Activated naive CD4-positive, alpha-beta T cell treated with Interleukin-2 at 50 U/mL for 16 hours (primary cell): Measurements from ENCODE around the gene SAMM50.

Experiments used
- DNase-seq: peaks from one replicate; pipeline ENCODE4 v3.0.0-alpha.2; 2020

Gene SAMM50

DNA sequence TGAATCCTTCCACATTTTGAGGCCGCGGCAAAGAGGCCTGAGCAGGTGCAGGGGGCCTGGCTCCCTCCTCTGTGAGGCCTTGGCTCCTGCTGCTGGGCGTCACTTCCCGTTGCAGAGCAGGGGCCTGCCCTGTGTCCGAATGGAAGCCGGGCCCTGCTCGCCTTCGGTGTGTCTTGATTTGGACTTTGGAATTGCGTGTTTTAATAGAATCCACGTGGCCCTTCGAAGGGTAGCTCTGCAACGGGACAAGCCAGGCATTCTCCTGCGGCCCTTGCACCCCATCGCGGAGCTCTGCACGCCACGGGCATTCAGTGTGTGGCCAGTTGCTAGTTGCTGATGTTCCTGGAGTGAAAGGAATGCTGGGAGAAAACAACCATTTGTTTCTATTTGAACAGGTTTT lies 25.8 kb downstream of the SAMM50 start:
- DNase-seq: no peak

DNA sequence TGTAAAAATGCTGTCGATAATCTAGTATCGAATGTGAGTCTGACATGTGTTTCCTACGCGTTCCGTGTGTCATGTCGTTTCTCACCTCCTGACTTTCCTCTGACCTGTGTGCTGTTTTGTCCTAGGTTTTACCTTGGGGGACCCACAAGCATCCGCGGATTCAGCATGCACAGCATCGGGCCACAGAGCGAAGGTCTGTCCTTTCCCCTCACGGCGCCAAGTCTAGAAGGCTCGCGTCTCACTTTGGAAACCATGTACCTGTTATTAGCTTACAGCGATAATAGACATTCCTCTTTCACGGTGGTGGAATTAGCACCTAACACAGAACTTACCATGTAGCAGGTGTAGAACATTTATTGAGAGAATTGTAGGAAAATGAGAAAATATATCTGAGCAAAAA lies 28.6 kb downstream of the SAMM50 start:
- no peak for DNase-seq

DNA sequence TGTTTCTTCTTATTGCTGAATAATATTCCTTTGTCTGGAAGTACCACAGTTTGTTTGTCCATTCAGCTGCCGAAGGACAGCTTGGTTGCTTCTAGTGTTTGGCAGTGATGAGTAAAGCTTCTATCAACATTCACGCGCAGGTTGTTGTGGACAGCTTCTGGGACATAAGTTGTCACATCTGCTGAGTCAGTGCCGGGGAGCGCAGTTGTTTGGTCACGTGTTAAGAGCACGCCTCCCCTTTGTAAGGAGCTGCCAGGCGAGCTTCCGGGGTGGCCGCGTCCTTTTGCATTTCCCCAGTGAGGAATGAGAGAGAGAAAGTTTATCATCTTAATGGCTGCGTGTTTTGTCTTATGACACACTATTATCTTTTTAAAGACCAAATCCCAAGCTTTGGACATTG lies 30.3 kb downstream of the SAMM50 start:
- no peak for DNase-seq

DNA sequence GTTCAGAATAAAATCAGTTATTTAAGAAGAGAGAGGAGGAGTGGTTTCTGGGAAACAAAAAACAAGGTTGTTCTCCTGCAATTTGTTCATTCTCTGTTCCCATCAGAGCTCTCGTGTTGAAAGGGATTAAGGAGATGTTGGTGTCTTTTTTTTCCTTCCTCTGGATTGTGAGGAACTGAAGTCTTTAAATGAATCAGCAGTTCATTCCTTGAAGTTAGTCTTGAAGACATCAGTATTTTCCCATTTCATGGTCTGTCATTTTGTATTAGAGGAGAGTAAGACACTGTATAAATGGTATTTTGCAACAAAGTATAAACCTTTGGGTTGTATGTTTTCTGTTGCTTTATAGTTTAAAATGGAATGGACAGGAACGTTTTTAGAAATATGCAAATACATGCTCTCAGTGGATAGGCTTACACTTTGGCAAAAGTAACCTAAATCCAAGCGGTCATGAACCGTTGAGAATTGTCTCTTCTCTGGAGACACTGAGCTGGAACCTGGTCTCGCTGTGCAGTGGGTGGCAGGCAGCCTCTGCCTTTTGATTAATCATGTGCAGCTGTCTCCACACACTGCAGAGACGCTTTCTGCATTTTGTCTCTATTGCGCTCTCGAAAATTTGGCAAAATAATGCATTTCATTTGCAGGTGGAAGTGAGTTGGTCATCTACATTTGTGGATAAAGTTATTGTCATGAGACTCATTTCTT lies 33.0 kb downstream of the SAMM50 start:
- no peak for DNase-seq

DNA sequence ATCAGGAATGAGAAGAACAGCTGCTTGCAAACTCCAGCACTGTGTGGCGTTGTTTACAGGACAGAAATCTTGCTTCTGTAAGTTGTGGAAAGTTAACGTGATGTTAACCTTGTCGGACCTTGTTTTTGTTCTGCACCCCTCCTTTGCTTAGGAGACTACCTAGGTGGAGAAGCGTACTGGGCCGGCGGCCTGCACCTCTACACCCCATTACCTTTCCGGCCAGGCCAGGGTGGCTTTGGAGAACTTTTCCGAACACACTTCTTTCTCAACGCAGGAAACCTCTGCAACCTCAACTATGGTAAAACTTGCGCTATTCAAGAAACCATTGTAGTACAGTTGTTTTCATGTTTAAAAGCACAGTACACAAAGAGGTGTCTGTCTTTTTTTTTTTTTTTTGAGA lies 33.7 kb downstream of the SAMM50 start:
- DNase-seq: no peak

DNA sequence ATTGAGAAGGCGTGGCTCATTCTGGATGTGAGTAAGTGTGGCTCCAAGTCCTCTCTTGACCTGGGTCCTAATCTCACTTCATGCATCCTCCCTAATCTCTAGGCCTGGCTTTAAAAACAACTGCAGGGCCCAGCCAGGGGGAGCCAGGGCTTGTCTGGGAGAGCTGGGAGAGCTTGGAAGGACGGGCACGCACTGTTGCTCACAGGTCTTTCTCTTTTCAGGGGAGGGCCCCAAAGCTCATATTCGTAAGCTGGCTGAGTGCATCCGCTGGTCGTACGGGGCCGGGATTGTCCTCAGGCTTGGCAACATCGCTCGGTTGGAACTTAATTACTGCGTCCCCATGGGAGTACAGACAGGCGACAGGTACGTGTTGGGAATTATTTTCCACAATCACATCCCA lies 34.8 kb downstream of the SAMM50 start:
- DNase-seq: no peak

DNA sequence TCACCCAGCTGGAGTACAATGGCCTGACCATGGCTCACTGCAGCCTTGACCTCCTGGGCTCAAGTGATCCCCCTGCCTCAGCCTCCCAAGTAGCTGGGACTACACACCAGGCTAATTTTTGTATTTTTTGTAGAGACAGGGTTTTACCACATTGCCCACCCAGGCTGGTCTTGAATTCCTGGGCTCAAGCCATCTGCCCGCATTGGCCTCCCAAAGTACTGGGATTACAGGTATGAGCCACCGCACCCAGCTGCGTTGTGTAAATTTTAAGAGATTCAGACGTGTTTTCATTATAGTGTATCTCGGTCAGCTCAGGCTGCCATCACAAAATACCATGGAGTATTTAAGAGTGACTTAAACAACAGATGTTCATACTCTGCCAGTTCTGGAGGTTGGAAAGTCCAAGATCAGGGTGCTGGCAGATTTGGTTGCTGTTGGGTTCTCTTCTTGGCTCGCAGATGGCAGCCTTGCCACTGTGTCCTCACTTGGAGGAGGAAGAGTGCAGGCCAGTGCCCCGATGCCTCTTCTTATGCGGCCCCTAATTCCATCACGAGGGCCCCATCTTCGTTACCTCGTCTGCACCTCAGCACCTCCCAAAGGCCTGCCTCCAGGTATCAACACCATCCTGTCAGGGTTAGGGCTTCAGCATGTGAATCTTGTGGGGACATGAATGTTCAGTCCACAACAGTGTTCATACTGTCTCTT lies 36.2 kb downstream of the SAMM50 start:
- DNase-seq: no peak

DNA sequence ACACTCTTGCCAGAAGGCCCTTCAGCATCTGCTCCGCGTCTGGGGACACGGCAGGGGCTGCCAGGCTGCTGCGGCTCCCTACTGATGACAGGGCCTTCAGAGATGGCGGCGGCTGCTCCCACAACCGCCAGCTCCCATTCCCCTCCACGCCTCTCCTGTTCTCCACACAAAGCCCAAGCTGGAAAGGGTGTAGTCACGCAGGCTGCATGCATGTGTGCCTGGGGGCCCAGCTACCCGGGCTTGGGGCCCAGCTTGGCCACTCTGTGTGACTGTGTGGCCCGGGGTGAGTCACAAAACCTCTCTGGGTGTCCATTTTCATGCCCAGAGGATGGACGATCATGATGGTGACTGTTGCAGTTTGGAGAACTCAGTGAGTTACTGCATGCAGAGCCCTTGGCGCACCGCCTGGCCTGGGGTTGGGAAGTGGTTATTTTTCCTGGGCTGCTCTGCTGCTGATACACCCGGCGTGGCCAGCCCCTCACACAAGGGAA lies 37.1 kb downstream of the SAMM50 start:
- no peak for DNase-seq

DNA sequence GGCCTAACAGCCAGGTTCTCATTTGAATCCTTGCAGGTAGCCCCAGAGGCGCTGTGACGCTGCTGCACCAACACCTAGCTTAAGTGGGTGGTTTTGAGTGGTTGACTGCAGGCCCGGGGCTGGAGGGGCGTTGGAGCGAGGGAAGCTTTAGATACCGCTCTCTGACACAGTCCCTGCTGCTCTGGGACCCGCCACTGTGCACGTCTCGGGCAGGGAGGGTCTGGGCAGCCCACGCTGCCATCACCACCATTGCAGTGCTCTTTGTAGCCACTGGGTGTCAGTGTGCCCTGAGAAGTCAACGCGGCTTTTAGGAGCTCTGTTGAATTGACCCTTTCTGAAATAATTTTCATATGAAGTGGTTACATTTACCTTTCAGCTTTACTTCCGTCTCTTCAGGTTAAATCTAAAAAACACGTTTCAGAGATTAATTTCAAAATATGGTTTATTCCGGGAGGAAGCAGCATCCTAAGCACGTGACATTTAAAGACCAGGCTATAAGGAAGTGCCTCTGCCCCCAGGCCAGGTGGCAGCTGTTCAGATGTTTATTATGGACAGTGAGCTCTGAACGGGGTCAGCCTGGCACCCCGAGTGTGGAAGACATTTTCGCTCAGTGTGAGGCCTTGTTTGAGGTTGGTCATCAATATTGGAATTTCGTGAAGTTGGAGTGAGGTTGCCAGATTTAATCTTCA lies 38.0 kb downstream of the SAMM50 start:
- peak; percentile 64 for DNase-seq

DNA sequence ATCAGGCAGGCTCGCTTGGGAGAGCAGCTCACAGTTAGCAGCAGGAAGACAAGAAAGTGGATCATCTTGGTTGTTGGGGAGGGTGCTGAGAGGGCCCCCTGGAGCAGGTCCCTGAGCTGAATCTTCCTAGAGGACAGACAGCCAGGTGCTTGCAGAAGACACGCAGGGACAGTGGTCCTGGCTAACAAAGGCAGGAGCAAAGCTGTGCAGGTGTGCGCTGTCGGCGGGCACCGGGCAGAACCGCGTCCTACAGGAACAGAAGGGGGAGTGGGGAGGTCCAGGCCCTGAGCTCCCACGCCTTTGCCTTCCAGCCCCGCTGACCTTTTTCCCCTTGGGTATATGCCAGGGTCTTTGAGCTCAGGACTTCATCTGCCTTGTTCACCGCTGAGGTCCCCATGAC lies 38.8 kb downstream of the SAMM50 start:
- no peak for DNase-seq

DNA sequence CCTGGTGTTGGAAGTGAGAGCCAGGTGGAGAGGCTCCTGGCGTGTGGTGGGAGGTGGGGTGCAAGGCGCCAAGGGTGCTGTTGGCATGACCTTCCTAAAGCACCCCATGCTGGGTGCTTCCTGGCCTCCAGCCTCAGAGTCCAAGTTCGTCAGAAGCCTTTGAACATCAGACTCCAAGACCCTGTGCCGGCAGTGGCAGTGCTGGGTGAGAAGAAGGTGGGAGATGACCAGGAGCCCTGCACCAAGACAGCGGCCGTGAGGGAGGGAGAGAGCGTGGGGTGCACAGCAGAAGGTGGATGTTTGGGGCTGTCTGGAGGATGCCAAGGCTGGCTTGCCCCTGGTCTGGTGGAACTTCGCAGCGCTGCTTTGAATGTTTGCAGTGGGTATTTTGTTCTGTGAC lies 39.2 kb downstream of the SAMM50 start:
- DNase-seq: no peak

DNA sequence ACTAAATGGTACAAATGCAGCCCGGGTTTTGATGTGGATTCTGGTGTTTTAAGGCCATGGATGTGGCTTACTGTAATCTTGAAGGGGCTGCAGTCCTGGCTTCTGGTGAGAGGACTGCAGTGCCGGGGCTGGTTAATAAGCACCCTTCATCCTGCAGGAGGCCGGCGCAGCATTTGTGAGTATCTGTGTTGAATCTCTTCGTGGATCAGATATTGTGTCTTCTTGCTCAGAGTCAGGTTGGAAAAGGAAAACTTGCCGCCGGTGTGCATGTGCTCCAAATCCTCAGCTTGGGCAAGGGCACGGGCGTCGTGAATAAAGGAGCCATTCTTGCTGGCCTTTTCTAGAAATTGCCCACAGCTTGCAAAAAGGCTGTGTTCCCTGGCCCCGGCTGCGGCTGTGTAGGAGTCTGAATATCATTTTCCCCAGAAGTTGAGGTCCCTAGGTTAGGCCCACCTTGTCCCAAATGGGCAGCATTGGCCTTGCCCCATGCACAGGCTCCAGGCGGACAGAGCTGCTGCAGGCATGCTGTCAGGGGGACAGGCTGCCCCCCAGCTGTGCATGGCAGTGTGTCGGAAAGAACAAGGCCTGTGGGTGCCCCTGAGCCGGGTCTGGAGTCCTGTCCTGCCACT lies 39.9 kb downstream of the SAMM50 start:
- no peak for DNase-seq

DNA sequence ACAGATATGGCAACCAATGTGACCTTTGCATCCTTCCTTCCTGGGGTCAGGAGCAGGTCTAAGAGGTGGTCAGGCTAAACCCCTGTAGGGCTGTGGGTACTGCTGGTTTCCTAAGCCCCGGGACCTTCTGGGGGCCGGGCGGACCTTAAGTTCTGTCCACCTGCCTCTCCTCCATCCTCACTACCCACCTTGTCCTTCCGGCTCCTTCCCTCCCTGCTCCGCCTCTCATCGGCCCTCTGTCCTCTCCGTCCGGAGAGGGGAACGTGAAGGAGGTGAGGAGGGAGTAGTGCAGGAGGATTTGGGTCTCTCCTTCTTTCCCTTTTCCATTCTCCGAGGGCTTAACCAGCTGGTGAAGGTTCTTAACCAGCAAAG lies 40.5 kb downstream of the SAMM50 start:
- DNase-seq: no peak

DNA sequence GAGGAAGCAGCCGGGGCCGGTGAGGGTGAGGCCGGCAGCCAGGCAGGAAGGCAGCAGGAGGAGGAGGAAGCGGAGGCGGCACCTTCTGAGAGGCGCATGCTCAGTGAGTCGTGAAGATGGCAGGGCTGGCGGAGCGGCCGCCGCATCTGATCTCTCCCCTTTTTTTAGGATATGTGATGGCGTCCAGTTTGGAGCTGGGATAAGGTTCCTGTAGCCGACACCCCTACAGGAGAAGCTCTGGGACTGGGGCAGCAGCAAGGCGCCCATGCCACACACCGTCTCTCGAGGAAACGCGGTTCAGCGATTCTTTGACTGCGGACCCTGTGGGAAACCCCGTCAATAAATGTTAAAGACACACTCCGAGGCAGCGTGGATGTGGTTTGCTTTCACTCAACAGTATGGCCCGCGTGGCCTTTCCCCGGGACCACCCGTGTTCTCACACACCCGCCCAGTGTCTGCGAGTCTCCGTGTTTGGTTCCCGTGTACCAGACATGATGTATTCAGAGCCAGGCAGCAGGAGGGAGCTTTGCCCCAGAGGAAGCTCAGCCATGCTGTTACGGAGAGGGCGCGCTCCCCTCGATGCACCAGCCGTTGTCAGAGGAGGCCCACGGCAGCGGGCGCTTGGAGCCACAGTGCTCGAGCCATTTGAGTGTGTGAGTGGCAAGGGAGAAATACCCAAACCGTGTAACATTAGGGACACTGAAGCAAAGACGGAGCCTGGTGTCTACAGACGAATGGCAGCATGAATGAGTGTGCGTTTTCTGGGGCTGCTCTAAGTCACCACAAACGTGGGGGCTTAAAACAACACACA lies 41.1 kb downstream of the SAMM50 start:
- DNase-seq: peak; percentile 75

DNA sequence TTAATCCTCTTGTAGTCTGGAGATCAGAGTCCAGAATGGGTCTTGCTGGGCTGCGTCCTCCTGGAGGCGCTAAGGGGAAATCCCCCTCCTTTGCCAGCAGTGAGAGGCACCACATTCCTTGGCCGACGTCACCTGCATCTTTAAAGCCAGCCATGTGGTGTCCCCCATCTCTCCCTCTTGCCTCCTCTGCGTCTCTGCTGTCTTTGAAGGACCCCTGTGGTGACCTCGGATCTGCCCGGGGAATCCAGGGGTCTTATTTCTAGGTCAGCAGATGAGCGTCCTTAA lies 41.7 kb downstream of the SAMM50 start:
- DNase-seq: no peak

DNA sequence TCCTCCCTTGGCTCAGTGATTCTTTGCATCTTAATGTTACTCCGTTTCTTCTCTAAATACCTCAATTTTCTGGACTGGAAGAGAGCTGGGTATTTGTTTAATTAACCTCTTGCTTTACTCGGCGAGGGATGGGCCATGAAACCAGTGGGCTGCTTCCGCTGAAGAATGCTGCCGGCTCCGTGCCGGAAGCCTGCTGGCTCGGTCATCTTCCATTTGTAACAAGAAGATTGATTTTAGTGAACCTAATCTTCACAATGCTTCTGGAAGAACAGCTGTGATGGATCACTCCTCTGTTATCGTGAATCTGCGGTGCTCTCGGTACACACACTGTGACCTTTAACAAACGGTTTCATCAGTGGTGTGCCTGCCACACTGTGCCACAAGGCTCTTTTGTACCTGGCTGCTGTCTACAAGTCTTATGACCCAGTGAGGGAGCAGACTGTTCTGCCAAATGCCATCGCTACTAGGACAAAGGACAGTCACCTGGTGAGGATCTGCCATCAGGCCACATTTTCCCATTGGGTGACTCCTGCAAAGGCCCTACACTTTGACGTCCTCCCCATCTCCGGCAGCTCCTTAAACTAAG lies 43.5 kb downstream of the SAMM50 start:
- DNase-seq: no peak

DNA sequence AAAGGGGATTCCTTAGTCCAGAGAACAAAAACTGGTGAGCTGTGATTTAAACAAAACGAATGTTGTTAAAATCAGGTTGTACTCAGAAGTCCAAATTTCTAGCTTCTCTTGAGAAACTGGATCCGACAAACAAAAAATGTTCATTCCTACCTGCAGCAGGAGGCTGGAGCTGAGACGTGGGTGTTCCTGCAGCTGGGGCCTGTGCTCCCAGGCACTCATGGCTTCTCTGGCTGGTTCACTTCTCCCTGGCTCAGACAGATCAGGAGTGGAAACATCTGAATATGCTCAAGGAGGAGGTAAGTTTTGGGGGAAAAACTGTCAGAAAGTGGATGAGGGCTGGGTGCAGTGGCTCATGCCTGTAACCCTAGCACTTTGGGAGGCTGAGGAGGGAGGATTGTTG lies 44.1 kb downstream of the SAMM50 start:
- DNase-seq: no peak

DNA sequence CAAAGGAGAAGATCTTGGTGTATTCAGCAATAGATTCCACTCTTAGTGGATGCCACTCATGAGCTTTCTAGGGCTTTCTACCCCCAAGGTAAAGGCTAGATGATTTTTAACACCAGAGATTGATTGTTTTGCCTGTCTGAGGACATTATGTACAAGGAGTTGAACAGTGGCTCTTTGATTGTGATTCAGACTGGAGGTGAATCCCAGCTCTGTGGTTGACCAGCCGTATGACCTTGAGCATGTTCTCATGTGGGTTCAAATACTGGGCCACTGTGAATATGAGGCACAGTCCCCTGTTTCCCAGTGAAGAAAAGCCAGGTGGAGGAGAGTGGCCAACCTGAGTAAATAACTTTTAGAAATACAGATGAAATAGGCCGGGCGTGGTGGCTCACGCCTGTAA lies 44.9 kb downstream of the SAMM50 start:
- no peak for DNase-seq

DNA sequence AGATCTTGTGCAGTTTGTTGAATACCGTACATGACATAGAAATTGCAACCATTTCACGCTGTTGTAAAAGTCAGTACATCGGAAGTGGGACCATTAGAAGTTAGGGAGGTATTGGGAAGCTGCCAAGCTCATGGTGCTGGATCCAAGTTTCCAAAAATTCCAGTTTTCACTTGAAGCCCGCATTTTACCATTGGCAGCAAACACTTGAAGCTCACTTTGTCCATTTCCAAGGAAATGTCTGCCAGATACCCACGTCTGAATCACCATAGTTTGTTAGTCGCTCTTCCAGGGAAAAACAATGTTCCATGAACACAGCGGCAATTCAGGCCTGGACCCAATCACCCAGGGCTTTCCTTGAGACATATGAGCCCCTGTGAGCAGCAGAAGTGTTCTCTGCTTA lies 46.3 kb downstream of the SAMM50 start:
- DNase-seq: no peak

DNA sequence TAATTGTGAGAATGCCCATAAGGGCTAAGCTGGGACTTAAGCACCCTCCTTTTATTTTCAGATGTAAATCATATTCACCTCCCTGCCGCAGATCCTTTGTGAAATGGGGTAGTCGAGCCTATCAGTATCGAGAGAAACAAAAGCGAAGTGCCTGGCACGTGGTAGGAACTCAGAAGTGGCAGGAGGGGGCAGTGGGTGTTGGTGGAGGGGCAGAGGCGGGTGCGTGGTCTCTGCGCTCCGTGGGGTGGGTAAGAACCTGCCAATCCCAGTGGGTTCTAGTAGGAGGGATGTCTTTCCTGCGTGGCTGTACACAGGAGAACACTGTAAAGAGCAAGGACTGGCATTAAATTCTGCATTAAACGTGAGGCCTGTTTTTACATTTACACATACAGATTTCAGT lies 47.1 kb downstream of the SAMM50 start:
- no peak for DNase-seq

DNA sequence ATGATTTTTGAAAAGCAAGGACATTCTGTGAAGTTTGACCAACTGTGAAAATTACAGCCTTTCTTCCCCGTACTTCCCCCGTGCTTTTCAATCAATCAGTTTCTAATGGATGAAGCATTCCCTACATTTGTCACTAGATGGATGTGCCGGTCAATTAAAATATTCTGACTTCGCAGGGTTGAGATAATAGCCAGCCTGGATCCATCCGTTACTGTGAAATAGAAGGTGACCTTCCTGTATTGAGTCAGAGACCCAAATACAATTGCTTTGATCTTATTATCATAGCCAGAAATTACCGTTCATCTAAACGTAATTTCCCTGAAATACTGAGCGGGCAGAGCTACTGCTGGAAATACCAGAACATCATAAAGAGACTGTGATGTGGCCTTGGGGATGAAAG lies 47.8 kb downstream of the SAMM50 start:
- DNase-seq: no peak

DNA sequence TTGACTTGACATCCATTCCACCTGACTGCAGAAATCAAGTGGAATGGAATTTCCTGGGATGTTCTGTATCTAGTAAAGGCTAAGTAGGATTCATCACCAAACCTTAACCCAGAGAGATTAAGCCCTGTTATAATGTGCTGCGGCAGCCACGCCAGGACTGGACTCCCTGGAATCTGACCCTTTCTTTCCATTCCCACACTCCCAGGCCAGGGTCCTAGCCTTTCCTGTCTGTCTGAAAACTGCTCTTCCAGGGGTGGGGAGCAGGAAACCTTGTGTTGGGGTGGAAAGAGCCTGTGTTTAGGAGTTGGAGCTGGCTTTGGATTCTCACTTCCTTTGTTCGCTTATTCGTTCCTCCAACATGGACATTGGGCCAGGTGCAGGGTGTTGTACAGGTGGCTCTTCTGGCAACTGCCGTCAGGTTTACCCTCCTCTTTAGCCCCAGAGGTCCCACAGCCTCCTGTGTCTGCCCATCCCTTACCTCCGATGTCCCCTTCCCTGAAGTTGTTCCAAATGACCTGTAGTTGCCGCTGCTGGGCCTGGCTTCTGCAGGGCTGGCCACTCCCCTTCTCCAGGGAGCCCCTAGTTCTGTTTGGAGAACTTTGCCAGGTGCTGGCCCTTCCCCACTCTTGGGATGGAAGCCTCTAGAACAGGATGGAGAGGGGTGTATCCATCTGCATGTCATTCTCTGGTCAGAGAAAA lies 48.3 kb downstream of the SAMM50 start:
- DNase-seq: no peak
